Naive B cell (primary cell): ENCODE results near the gene BPIFA3. TPM values are rescaled to one million over a fixed set of nuclear protein-coding genes. Genes with fewer than 3 reads are reported as not detected.
"Not testable (repeated sequence)": the region's sequence is repeated elsewhere in the genome, so short reads cannot be mapped to it uniquely, and the experiment has no call there.

Experiments
- ATAC-seq, 2 donors: fragments of 150-1000 bp; cut with Tn5 transposase; 2 replicates each; pipeline ENCODE4 v1.10.0; 2021; ENCODE audit warnings: low read depth in 2 of 2, mild to moderate bottlenecking in 2 of 2, moderate library complexity in 2 of 2
- DNase-seq: peaks from one replicate; pipeline ENCODE4 v3.0.0; 2022
- H3K27ac Mint-ChIP-seq, 6 donors: one replicate each; pipeline ENCODE4 v1.8.0; 2020 to 2022; ENCODE audit warnings: mild to moderate bottlenecking in 6 of 6, mixed read lengths in 6 of 6, moderate library complexity in 5 of 6, inconsistent platforms in 2 of 6
- H3K27me3 Mint-ChIP-seq, 3 donors: one replicate each; pipeline ENCODE4 v1.8.0; 2021 to 2022; ENCODE audit warnings: mixed read lengths in 3 of 3, mild to moderate bottlenecking in 1 of 3
- H3K36me3 Mint-ChIP-seq, 2 donors: one replicate each; pipeline ENCODE4 v1.8.0; 2020 to 2022; ENCODE audit warnings: mixed read lengths in 2 of 2, inconsistent platforms in 1 of 2, mild to moderate bottlenecking in 1 of 2
- H3K4me1 Mint-ChIP-seq, 3 donors: one replicate each; pipeline ENCODE4 v1.8.0; 2020 to 2022; ENCODE audit warnings: mixed read lengths in 3 of 3, inconsistent platforms in 1 of 3, mild to moderate bottlenecking in 1 of 3, moderate library complexity in 1 of 3
- H3K4me3 Mint-ChIP-seq, 8 donors: one replicate each; pipeline ENCODE4 v1.8.0; 2020 to 2022; ENCODE audit warnings: mild to moderate bottlenecking in 8 of 8, mixed read lengths in 8 of 8, moderate library complexity in 8 of 8, inconsistent platforms in 2 of 8
- H3K9me3 Mint-ChIP-seq, 7 donors: one replicate each; pipeline ENCODE4 v1.8.0; 2020 to 2022; ENCODE audit warnings: mixed read lengths in 7 of 7, mild to moderate bottlenecking in 5 of 7, inconsistent platforms in 2 of 7, moderate library complexity in 1 of 7
- polyA plus RNA-seq, 6 donors: library from polyadenylated mRNA; unstranded; fragments of 300-500 nt; fragmentation: Illumina TruSeq; gene quantifications; one replicate each; pipeline ENCODE4 v1.2.3, GENCODE V29; 2021; ENCODE audit warnings: low read depth in 6 of 6

Gene BPIFA3
- not detected for polyA plus RNA-seq

- Mint-ChIP-seq H3K27me3 (peaks cover 28 to 50% (median 49%) of the 10 kb centered on the region in 3 donors), H3K9me3 (no peaks in the 10 kb centered on the region), H3K4me1 (no peaks in the 10 kb centered on the region)
Measured at GRCh38 chr20:33217052-33217451, at the start of gene BPIFA3. Gene BPIFA3 (plus strand): TSS chr20:33217352. CDS start chr20:33217537, 185 bp downstream.

GRCh38 chr20:33167859-33168258, 49.3 kb upstream of the BPIFA3 start, which contains the start of gene BPIFA2:
Gene BPIFA2 (plus strand): TSS chr20:33168159. CDS start chr20:33169146, 987 bp downstream.
- DNase-seq = no peak
- Mint-ChIP-seq H3K9me3 (peaks cover 3 to 44% (median 28%) of the 10 kb centered on the region in 7 donors), H3K4me3 (no peak within 1 kb of the TSS), H3K4me1 (peaks cover 0 to 3% (median 0%) of the 10 kb centered on the region in 3 donors), H3K27ac (peak within 1 kb of the TSS in 1 of 6 donors; percentile 81), H3K36me3 (peaks cover 0 to 10% of the 10 kb centered on the region in 2 donors), H3K27me3 (peaks cover 8 to 27% (median 11%) of the 10 kb centered on the region in 3 donors)
- no peak for ATAC-seq

More at GRCh38 chr20:33217052-33217451, at the start of gene BPIFA3:
- Mint-ChIP-seq H3K27ac (no peak within 1 kb of the TSS), H3K4me3 (no peak within 1 kb of the TSS), H3K36me3 (no peaks in the 10 kb centered on the region)
- ATAC-seq (no peak), DNase-seq (no peak)

DNA sequence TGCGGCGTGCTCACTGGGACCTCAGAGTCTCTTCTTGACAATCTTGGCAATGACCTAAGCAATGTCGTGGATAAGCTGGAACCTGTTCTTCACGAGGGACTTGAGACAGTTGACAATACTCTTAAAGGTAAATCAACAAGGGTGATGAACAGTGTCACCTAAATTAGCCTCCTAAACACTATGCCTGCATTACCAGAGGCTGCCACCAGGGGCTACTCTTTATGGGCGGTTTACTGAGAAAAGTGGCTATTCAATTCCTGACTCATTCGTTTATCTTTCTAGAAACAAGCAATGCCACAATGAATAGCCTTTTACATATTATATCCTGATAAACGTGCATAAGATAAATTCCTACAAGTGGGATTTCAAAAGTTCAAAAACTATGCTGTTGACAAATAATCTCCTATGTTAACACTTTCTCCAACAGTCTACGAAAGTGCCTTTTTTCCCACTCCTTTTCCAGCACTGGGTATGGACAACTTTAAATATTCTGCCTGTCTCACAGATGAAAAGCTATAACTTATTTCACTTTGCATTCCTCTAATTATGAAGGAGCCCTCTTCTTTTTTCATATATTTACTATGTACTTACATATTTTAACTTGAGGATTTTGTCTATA, 47.9 kb upstream of the BPIFA3 start:
- Mint-ChIP-seq H3K36me3 (peaks cover 0 to 10% of the 10 kb centered on the region in 2 donors), H3K9me3 (peaks cover 3 to 44% (median 28%) of the 10 kb centered on the region in 7 donors), H3K4me1 (no peaks in the 10 kb centered on the region), H3K4me3 (no peak overlapping the region), H3K27ac (no peak overlapping the region), H3K27me3 (peaks cover 3 to 25% (median 6%) of the 10 kb centered on the region in 3 donors)
- no peak for DNase-seq
- no peak for ATAC-seq

DNA sequence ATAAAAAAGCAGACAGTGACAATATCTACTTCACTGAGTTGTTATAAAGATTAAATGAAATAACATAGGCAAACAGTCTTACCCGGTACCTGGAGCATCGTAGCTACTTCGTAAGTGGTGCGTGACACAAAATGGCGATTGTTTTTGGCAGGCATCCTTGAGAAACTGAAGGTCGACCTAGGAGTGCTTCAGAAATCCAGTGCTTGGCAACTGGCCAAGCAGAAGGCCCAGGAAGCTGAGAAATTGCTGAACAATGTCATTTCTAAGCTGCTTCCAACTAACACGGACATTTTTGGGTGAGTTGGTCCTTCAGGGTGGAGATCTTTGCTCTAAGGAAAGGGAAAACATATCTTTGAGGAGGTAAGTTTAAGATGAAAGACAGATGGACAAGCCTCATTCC, 44.4 kb upstream of the BPIFA3 start:
- no peak for ATAC-seq
- H3K27ac Mint-ChIP-seq = no peak overlapping the region
- H3K4me3 Mint-ChIP-seq = no peak overlapping the region
- H3K27me3 Mint-ChIP-seq = peaks cover 0 to 8% (median 3%) of the 10 kb centered on the region in 3 donors
- no peaks in the 10 kb centered on the region for H3K4me1 Mint-ChIP-seq
- no peak for DNase-seq
- H3K36me3 Mint-ChIP-seq = peaks cover 0 to 10% of the 10 kb centered on the region in 2 donors
- peaks cover 3 to 44% (median 28%) of the 10 kb centered on the region in 7 donors for H3K9me3 Mint-ChIP-seq

DNA sequence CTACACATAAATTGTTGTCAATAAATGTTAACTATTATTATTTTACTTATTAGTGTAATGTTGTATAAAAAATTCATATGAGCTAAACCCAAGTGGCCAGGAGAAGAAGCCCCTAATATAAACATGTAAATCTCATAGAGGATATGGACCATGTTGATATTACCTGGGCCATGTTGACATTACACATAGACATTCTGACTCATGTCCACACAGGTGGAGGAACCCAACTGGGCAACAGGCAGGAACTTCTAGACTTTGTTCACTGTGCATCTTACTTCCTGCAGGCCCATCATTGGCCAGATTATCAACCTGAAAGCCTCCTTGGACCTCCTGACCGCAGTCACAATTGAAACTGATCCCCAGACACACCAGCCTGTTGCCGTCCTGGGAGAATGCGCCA, 42.0 kb upstream of the BPIFA3 start:
- Mint-ChIP-seq H3K9me3 (peaks cover 0 to 25% (median 13%) of the 10 kb centered on the region in 7 donors), H3K4me1 (no peaks in the 10 kb centered on the region), H3K27me3 (no peaks in the 10 kb centered on the region), H3K36me3 (no peaks in the 10 kb centered on the region), H3K4me3 (no peak overlapping the region), H3K27ac (no peak overlapping the region)
- DNase-seq (no peak), ATAC-seq (no peak)

- no peaks in the 10 kb centered on the region for H3K27me3 Mint-ChIP-seq
Measured at GRCh38 chr20:33176101-33176500, 41.1 kb upstream of the BPIFA3 start.

GRCh38 chr20:33177866-33178265, 39.3 kb upstream of the BPIFA3 start:
- H3K36me3 Mint-ChIP-seq = peaks cover 0 to 1% of the 10 kb centered on the region in 2 donors

More at GRCh38 chr20:33176101-33176500, 41.1 kb upstream of the BPIFA3 start:
- Mint-ChIP-seq H3K4me3 (no peak overlapping the region), H3K4me1 (no peaks in the 10 kb centered on the region), H3K9me3 (peaks cover 0 to 15% (median 9%) of the 10 kb centered on the region in 7 donors), H3K27ac (no peak overlapping the region), H3K36me3 (no peaks in the 10 kb centered on the region)
- DNase-seq = no peak
- ATAC-seq = no peak

GRCh38 chr20:33178726-33179125, 38.4 kb upstream of the BPIFA3 start:
- Mint-ChIP-seq H3K36me3 (peaks cover 6 to 10% of the 10 kb centered on the region in 2 donors), H3K27ac (no peak overlapping the region), H3K4me1 (no peaks in the 10 kb centered on the region), H3K27me3 (peaks cover 0 to 9% (median 6%) of the 10 kb centered on the region in 3 donors), H3K9me3 (peaks cover 5 to 13% (median 9%) of the 10 kb centered on the region in 7 donors), H3K4me3 (no peak overlapping the region)
- ATAC-seq = no peak
- no peak for DNase-seq

More at GRCh38 chr20:33177866-33178265, 39.3 kb upstream of the BPIFA3 start:
- no peak for DNase-seq
- Mint-ChIP-seq H3K4me1 (no peaks in the 10 kb centered on the region), H3K27ac (no peak overlapping the region), H3K9me3 (peaks cover 0 to 6% (median 2%) of the 10 kb centered on the region in 7 donors), H3K27me3 (peaks cover 0 to 8% (median 0%) of the 10 kb centered on the region in 3 donors), H3K4me3 (no peak overlapping the region)
- ATAC-seq = no peak

DNA sequence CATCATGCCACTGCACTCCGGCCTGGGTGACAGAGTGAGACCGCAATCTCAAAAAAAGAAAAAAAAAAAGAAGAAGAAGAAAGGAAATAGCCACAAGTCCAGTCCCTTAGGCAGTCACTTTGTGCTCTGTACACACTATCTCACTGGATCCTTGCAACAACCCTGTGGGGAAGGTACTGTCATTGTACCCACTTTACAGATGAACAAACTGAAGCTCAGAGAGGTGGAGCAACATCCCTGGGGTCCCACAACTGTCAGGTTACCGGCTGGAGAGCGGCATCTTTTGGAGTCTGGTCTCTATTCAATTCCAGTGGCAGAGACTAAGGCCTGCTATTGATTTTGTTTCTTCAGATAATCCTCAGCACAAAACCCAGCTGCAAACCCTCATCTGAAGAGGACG, 37.0 kb upstream of the BPIFA3 start:
- H3K4me1 Mint-ChIP-seq = no peaks in the 10 kb centered on the region
- DNase-seq = no peak
- ATAC-seq = no peak
- no peak overlapping the region for H3K27ac Mint-ChIP-seq
- peaks cover 5 to 16% (median 9%) of the 10 kb centered on the region in 7 donors for H3K9me3 Mint-ChIP-seq
- H3K27me3 Mint-ChIP-seq = peaks cover 0 to 9% (median 6%) of the 10 kb centered on the region in 3 donors
- peaks cover 6 to 10% of the 10 kb centered on the region in 2 donors for H3K36me3 Mint-ChIP-seq
- no peak overlapping the region for H3K4me3 Mint-ChIP-seq

DNA sequence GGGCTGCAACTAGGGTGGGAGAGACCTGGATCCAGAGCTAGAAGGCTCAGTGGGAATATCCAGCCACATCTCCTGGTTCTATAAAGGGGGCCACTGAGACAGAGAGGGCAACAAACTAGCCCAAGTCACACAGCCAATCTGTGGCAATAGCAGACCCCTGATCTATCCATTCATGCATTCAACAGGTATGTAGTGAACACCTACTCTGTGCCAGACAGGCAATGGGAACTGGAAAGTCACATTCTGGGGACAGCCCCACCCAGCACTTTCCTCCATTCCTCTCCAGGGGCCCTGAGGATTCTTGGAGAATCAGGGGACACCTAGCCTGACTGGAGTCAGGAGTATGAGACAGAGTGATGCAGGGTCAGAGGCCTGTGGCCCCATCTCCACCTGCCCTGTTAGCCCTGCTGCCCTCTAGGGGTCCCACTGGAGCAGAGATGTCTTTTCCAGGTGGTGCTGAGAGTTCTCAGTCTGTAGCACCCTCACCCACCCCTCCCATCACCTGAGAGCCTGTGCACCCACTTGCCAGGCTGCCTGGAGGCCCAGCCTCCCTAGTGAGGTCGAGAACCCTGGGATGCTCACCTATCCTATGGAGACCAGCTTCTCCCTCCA, 35.6 kb upstream of the BPIFA3 start:
- H3K36me3 Mint-ChIP-seq = peaks cover 6 to 10% of the 10 kb centered on the region in 2 donors
- peaks cover 5 to 16% (median 9%) of the 10 kb centered on the region in 7 donors for H3K9me3 Mint-ChIP-seq
- no peak overlapping the region for H3K4me3 Mint-ChIP-seq
- ATAC-seq (no peak), DNase-seq (no peak)
- H3K4me1 Mint-ChIP-seq = no peaks in the 10 kb centered on the region
- no peak overlapping the region for H3K27ac Mint-ChIP-seq
- peaks cover 0 to 9% (median 6%) of the 10 kb centered on the region in 3 donors for H3K27me3 Mint-ChIP-seq

DNA sequence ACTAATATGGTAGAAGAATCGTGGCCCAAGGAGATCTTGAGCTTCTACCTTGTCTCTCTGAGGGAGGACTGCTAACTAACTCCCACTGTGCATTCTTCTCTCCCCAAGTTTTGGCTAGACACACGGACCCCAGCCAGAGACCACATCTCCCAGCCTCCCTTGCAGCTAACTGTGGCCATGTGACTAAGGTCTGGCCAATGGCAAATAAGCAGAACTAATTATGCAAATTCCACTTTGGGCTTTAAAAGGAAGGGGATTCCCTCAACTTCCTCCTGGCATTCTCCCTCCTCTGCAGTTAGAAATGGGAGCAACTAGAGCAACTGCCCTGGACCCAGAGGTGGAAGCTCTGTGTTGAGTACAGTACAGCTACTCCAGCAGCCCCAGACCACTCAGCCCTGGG, 33.8 kb upstream of the BPIFA3 start:
- Mint-ChIP-seq H3K27me3 (peaks cover 0 to 9% (median 6%) of the 10 kb centered on the region in 3 donors), H3K9me3 (peaks cover 5 to 16% (median 9%) of the 10 kb centered on the region in 7 donors), H3K4me1 (no peaks in the 10 kb centered on the region), H3K4me3 (no peak overlapping the region), H3K36me3 (peaks cover 6 to 10% of the 10 kb centered on the region in 2 donors), H3K27ac (no peak overlapping the region)
- DNase-seq (no peak), ATAC-seq (no peak)

- H3K4me3 Mint-ChIP-seq, H3K4me1 Mint-ChIP-seq, H3K27ac Mint-ChIP-seq, H3K36me3 Mint-ChIP-seq, ATAC-seq, DNase-seq, H3K27me3 Mint-ChIP-seq: not testable (repeated sequence)
- H3K9me3 Mint-ChIP-seq = peaks cover 5 to 16% (median 9%) of the 10 kb centered on the region in 7 donors
Measured at GRCh38 chr20:33185031-33185590, 32.0 kb upstream of the BPIFA3 start.

DNA sequence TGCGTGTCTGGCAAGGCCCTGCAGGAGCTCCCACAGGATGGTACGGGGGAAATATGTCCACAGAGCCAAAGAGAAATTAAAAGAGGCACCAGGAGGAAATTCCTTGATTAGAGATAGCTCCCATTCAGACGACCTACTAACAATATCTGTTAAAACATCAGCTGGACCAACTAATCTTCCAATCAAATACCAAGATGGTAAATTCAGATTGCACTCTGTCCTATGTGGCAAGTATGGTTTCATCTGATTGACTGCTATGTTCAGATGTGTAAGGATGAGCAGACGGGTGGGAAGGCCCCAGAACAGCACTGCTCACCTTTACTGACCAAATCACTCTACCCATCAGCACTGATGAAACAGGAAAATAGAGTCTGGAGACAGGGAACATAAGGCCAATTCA, 29.7 kb upstream of the BPIFA3 start:
- no peak for DNase-seq
- Mint-ChIP-seq H3K27ac (no peak overlapping the region), H3K27me3 (peaks cover 4 to 14% (median 12%) of the 10 kb centered on the region in 3 donors), H3K36me3 (peaks cover 6 to 10% of the 10 kb centered on the region in 2 donors), H3K4me3 (no peak overlapping the region), H3K9me3 (peaks cover 5 to 15% (median 7%) of the 10 kb centered on the region in 7 donors), H3K4me1 (no peaks in the 10 kb centered on the region)
- ATAC-seq = no peak
